ENCODE results near the gene SPATA9. TPM values are rescaled to one million over a fixed set of nuclear protein-coding genes. Genes with fewer than 3 reads are reported as not detected.
A peak's percentile ranks its signal among the peaks of the same experiment; 100 is the strongest.
"Not testable (repeated sequence)": the region's sequence is repeated elsewhere in the genome, so short reads cannot be mapped to it uniquely, and the experiment has no call there.

The SPATA9 gene
- total RNA-seq, 1 experiment from 2014 or later, result not detected

- intact Hi-C loops (cut with micrococcal nuclease; ENCODE audit: unreplicated experiment), result no loop called here
- H3K27ac Mint-ChIP-seq (ENCODE audit: unreplicated experiment), result peak overlapping the region; percentile 85
- H3K4me3 Mint-ChIP-seq (ENCODE audit: low read depth, unreplicated experiment), result no peak overlapping the region
- peaks cover 4% of the 10 kb centered on the region for H3K9me3 Mint-ChIP-seq (ENCODE audit: low read depth, unreplicated experiment)
- TF ChIP-seq CTCF (IDR thresholded peaks at IDR 0.05; ENCODE audit: unreplicated experiment), result no peak
- CTCF ChIA-PET, result interaction anchor here (0.6 to 1.0 kb wide), 3 partner anchors 11 to 743 kb away, joined by 3 to 4 read pairs (median 3); no protein-coding TSS in a partner anchor
- H3K36me3 Mint-ChIP-seq (ENCODE audit: insufficient read depth, unreplicated experiment), result peaks cover 8% of the 10 kb centered on the region
- H3K4me1 Mint-ChIP-seq (ENCODE audit: low read depth, unreplicated experiment), result peaks cover 29% of the 10 kb centered on the region
- no peaks in the 10 kb centered on the region for H3K27me3 Mint-ChIP-seq (ENCODE audit: unreplicated experiment)
- BruUV-seq (replicated peaks), result no TSS peak
- peak; percentile 78 for DNase-seq
Observed at GRCh38 chr5:95712347-95712958, 29.7 kb upstream of the SPATA9 start.

GRCh38 chr5:95711501-95712346, 28.9 kb upstream of the SPATA9 start:
- intact Hi-C loops (cut with micrococcal nuclease; ENCODE audit: unreplicated experiment), result no loop called here

GRCh38 chr5:95710651-95711500, 28.1 kb upstream of the SPATA9 start:
- intact Hi-C loops (cut with micrococcal nuclease; ENCODE audit: unreplicated experiment); BruUV-seq (replicated peaks); CTCF ChIA-PET; H3K27me3 Mint-ChIP-seq (ENCODE audit: unreplicated experiment); H3K9me3 Mint-ChIP-seq (ENCODE audit: low read depth, unreplicated experiment); H3K36me3 Mint-ChIP-seq (ENCODE audit: insufficient read depth, unreplicated experiment): not testable (repeated sequence)
- Mint-ChIP-seq H3K4me3 (ENCODE audit: low read depth, unreplicated experiment) (peak overlapping the region; percentile 42), H3K27ac (ENCODE audit: unreplicated experiment) (peak overlapping the region; percentile 72), H3K4me1 (ENCODE audit: low read depth, unreplicated experiment) (peaks cover 29% of the 10 kb centered on the region)
- peak; percentile 30 for DNase-seq

More at GRCh38 chr5:95711501-95712346, 28.9 kb upstream of the SPATA9 start:
- Mint-ChIP-seq H3K36me3 (ENCODE audit: insufficient read depth, unreplicated experiment) (peaks cover 8% of the 10 kb centered on the region), H3K27ac (ENCODE audit: unreplicated experiment) (peak overlapping the region; percentile 85), H3K9me3 (ENCODE audit: low read depth, unreplicated experiment) (peaks cover 4% of the 10 kb centered on the region), H3K4me1 (ENCODE audit: low read depth, unreplicated experiment) (peaks cover 29% of the 10 kb centered on the region), H3K4me3 (ENCODE audit: low read depth, unreplicated experiment) (peak overlapping the region; percentile 42), H3K27me3 (ENCODE audit: unreplicated experiment) (no peaks in the 10 kb centered on the region)
- no TSS peak for BruUV-seq (replicated peaks)
- no peak for TF ChIP-seq CTCF (IDR thresholded peaks at IDR 0.05; ENCODE audit: unreplicated experiment)
- CTCF ChIA-PET, result interaction anchor here (0.6 to 1.0 kb wide), 3 partner anchors 11 to 742 kb away, joined by 3 to 4 read pairs (median 3); no protein-coding TSS in a partner anchor
- no peak for DNase-seq

GRCh38 chr5:95709967-95710650, 27.3 kb upstream of the SPATA9 start:
- H3K4me1 Mint-ChIP-seq (ENCODE audit: low read depth, unreplicated experiment), result peaks cover 29% of the 10 kb centered on the region
- peaks cover 8% of the 10 kb centered on the region for H3K36me3 Mint-ChIP-seq (ENCODE audit: insufficient read depth, unreplicated experiment)
- CTCF ChIA-PET, result interaction anchor here (1.0 kb wide), 1 partner anchor 12 kb away, joined by 3 read pairs; no protein-coding TSS in a partner anchor
- no peaks in the 10 kb centered on the region for H3K27me3 Mint-ChIP-seq (ENCODE audit: unreplicated experiment)
- peak overlapping the region; percentile 42 for H3K4me3 Mint-ChIP-seq (ENCODE audit: low read depth, unreplicated experiment)
- TF ChIP-seq CTCF (IDR thresholded peaks at IDR 0.05; ENCODE audit: unreplicated experiment), result no peak
- H3K9me3 Mint-ChIP-seq (ENCODE audit: low read depth, unreplicated experiment), result peaks cover 4% of the 10 kb centered on the region
- peak; percentile 54 for DNase-seq
- BruUV-seq (replicated peaks), result no TSS peak
- H3K27ac Mint-ChIP-seq (ENCODE audit: unreplicated experiment), result no peak overlapping the region
- intact Hi-C loops (cut with micrococcal nuclease; ENCODE audit: unreplicated experiment), result no loop called here

All from Calu3 (cell line).